ENCODE results near the gene CERK.
A peak's percentile ranks its signal among the peaks of the same experiment; 100 is the strongest.

CERK gene

GRCh38 chr22:46676881-46677280, 61.2 kb downstream of the CERK start:
- no peak for DNase-seq

GRCh38 chr22:46676479-46676878, 61.6 kb downstream of the CERK start:
- no peak for DNase-seq

GRCh38 chr22:46675938-46676337, 62.1 kb downstream of the CERK start:
- DNase-seq, result no peak

- DNase-seq, result no peak
These were observed 62.6 kb downstream of the CERK start for GRCh38 chr22:46675479-46675878.

- DNase-seq, result no peak
These were observed 63.1 kb downstream of the CERK start for GRCh38 chr22:46674906-46675305.

GRCh38 chr22:46674367-46674781, 63.7 kb downstream of the CERK start:
- DNase-seq, result peak; percentile 79

GRCh38 chr22:46673662-46674236, 64.3 kb downstream of the CERK start:
- no peak for DNase-seq

GRCh38 chr22:46673205-46673604, 64.8 kb downstream of the CERK start:
- no peak for DNase-seq

- DNase-seq, result no peak
These were observed 65.3 kb downstream of the CERK start for GRCh38 chr22:46672731-46673130.

- no peak for DNase-seq
These were observed 66.1 kb downstream of the CERK start for GRCh38 chr22:46671824-46672432.

GRCh38 chr22:46669201-46669600, 68.9 kb downstream of the CERK start:
- DNase-seq, result no peak

- no peak for DNase-seq
These were observed 69.9 kb downstream of the CERK start for GRCh38 chr22:46668116-46668515.

- no peak for DNase-seq
These were observed 70.8 kb downstream of the CERK start for GRCh38 chr22:46667245-46667623.

GRCh38 chr22:46666577-46667244, 71.3 kb downstream of the CERK start:
- no peak for DNase-seq

- DNase-seq, result no peak
These were observed 72.2 kb downstream of the CERK start for GRCh38 chr22:46665751-46666280.

GRCh38 chr22:46665151-46665695, 72.8 kb downstream of the CERK start:
- DNase-seq, result no peak

- DNase-seq, result no peak
These were observed 73.7 kb downstream of the CERK start for GRCh38 chr22:46664301-46664855.

- no peak for DNase-seq
These were observed 74.5 kb downstream of the CERK start for GRCh38 chr22:46663436-46664100.

- no peak for DNase-seq
These were observed 75.1 kb downstream of the CERK start for GRCh38 chr22:46663001-46663400.

GRCh38 chr22:46662226-46662625, 75.8 kb downstream of the CERK start:
- no peak for DNase-seq

- DNase-seq, result no peak
These were observed 76.7 kb downstream of the CERK start for GRCh38 chr22:46661221-46661851.

GRCh38 chr22:46660604-46661201, 77.3 kb downstream of the CERK start:
- DNase-seq, result no peak

Data from CD4-positive, alpha-beta T cell treated with Interferon gamma for 1 hour (primary cell).